ENCODE data around the gene MXD4.
"Not testable (repeated sequence)": the region's sequence is repeated elsewhere in the genome, so short reads cannot be mapped to it uniquely, and the experiment has no call there.

Gene MXD4

GRCh38 chr4:2250357-2251072, 11.4 kb downstream of the MXD4 start:
- DNase-seq (ENCODE audit: low read depth): no peak

GRCh38 chr4:2249526-2250356, 12.2 kb downstream of the MXD4 start:
- DNase-seq (ENCODE audit: low read depth): no peak

GRCh38 chr4:2248821-2249261, 13.1 kb downstream of the MXD4 start:
- no peak for DNase-seq (ENCODE audit: low read depth)

- DNase-seq (ENCODE audit: low read depth): no peak
Observed at GRCh38 chr4:2248044-2248780, 13.7 kb downstream of the MXD4 start.

- DNase-seq (ENCODE audit: low read depth): no peak
Observed at GRCh38 chr4:2247128-2248043, 14.5 kb downstream of the MXD4 start.

- DNase-seq (ENCODE audit: low read depth): no peak
Observed at GRCh38 chr4:2246384-2247127, 15.4 kb downstream of the MXD4 start.

- DNase-seq (ENCODE audit: low read depth): no peak
Observed at GRCh38 chr4:2245787-2246275, 16.1 kb downstream of the MXD4 start.

GRCh38 chr4:2245057-2245786, 16.7 kb downstream of the MXD4 start:
- DNase-seq (ENCODE audit: low read depth): no peak

GRCh38 chr4:2243681-2244380, 18.1 kb downstream of the MXD4 start:
- DNase-seq (ENCODE audit: low read depth): peak; percentile 66

- DNase-seq (ENCODE audit: low read depth): peak; percentile 97
Observed at GRCh38 chr4:2241410-2242353, 20.2 kb downstream of the MXD4 start, which contains the start of the genes HAUS3 and POLN. HAUS3 (minus strand) TSS chr4:2242121; CDS start chr4:2240946, 1,175 bp downstream. POLN (minus strand) TSS chr4:2242121; CDS start chr4:2229231, 12,890 bp downstream.

- no peak for DNase-seq (ENCODE audit: low read depth)
Observed at GRCh38 chr4:2241003-2241402, 20.9 kb downstream of the MXD4 start.

- DNase-seq (ENCODE audit: low read depth): no peak
Observed at GRCh38 chr4:2236944-2237666, 24.8 kb downstream of the MXD4 start.

- no peak for DNase-seq (ENCODE audit: low read depth)
Observed at GRCh38 chr4:2231082-2231481, 30.8 kb downstream of the MXD4 start.

GRCh38 chr4:2226261-2226660, 35.6 kb downstream of the MXD4 start:
- no peak for DNase-seq (ENCODE audit: low read depth)

GRCh38 chr4:2222838-2223237, 39.1 kb downstream of the MXD4 start:
- DNase-seq (ENCODE audit: low read depth): no peak

- DNase-seq (ENCODE audit: low read depth): not testable (repeated sequence)
Observed at GRCh38 chr4:2221378-2221777, 40.5 kb downstream of the MXD4 start.

- peak; percentile 76 for DNase-seq (ENCODE audit: low read depth)
Observed at GRCh38 chr4:2220016-2220630, 41.8 kb downstream of the MXD4 start.

Data from EH (cell line).